ENCODE results near the gene DNAJC22.
A peak's percentile ranks its signal among the peaks of the same experiment; 100 is the strongest.
"Not testable (repeated sequence)": the region's sequence is repeated elsewhere in the genome, so short reads cannot be mapped to it uniquely, and the experiment has no call there.

The DNAJC22 gene

DNA sequence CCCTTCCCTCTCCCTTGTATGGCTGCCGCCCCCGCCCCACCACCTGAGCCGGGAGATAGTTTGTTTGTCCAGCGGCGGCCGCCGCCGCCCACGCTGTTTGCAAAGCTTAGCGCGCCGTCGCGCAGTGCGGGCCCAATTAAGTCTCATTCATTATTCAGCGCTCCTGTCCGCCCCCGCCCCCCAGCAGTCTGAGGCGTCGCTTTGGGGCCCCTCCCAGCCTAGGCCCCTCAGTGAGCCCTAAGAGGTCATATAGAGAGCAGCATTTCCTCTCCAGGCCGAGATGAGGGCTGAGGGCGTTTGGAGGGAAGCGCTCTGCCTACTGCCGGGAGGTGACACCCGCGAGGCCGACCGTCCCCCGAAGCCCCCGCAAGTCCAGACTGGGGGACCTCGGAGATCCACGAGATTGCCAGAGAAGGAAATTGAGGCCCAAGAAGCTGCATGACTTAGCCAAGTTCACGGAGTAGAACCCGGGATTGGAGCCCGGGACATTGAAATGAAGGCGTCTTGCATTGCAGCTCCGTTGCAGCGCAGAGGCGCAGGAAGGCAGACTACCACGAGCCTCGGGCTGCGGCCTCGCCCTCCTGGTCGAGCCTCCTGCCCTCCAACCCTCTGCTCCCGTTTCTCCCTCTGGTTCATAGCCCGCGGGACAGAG is at the start of gene DNAJC22:
TSS of gene DNAJC22 (plus strand) at position 230 of the 652 bp plus-strand sequence. CDS start 1,985 bp downstream, outside the sequence.
- DNase-seq = peak; percentile 54

DNA sequence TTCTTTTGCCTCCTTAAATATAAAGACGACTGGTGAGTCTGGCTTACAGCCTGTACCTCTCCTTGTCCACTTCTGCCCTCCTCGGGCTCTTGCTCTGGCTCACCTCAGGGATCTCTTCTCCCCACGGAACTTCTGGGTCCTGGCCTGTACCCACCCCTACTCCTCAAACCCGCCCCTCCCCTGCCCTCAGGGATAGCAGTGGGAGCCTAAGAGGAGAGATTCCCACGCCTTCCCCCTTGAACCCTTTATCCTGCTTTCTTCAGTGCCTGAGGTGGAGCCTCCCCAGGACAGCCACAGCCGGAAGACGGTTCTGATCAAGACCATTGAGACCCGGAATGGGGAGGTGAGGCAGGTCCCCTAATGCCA is 49.0 kb upstream of the DNAJC22 start:
- no peak for DNase-seq

DNA sequence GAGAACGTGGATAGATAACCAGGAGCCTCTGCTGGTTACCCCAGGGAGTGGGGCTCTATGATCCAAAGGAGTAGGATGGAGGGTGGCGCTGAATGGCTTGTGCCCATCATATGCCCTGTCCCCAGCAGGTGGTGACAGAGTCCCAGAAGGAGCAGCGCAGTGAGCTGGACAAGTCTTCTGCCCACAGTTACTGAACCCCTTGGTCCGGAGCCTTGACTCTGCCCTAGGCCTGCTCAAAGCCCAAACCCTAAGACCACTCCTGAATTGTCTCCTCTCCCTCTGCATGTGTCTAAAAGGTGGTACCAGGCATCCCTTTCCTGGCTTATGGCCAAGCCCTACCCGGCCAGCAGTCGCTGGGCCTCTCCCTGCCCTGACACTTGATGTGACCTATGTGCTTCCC is 48.5 kb upstream of the DNAJC22 start:
- DNase-seq = no peak

DNA sequence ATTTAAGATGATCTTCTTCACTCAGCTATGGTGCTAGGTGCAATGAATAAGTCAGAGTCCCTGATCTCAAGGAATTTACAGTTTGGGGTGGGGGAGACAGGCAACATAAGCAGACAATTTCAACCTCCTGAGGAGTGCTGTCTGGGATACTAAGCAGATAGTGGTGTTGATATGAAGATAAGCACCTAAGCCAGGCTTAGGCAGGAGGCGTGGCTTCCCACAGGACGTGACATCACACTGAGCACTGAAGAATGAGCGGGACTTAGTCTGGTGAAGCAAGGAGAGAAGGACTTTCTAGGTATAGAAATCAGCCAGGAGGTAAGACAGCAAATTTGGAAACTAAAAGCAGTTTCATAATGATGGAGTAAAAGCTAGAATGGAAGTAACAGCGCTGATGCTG is 44.9 kb upstream of the DNAJC22 start:
- DNase-seq = no peak

DNA sequence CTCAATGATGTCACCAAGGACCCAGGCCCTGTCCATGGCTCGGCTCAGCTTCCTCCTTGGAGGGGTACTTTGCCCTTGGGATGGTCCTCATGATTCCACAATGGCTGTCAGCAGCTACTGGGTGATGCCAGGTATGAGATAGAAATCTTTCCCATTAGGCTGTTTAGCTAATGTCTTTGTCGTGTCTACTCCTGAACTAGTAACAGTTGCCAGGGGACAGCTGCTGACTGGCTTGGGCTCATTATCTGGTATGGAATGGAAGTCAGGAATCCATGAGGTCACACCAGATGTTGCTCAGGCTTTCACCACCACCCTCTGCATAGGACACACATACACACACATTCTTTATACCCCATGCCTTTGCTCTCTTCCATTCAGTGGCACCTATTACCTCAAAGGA is 42.5 kb upstream of the DNAJC22 start:
- DNase-seq = no peak

DNA sequence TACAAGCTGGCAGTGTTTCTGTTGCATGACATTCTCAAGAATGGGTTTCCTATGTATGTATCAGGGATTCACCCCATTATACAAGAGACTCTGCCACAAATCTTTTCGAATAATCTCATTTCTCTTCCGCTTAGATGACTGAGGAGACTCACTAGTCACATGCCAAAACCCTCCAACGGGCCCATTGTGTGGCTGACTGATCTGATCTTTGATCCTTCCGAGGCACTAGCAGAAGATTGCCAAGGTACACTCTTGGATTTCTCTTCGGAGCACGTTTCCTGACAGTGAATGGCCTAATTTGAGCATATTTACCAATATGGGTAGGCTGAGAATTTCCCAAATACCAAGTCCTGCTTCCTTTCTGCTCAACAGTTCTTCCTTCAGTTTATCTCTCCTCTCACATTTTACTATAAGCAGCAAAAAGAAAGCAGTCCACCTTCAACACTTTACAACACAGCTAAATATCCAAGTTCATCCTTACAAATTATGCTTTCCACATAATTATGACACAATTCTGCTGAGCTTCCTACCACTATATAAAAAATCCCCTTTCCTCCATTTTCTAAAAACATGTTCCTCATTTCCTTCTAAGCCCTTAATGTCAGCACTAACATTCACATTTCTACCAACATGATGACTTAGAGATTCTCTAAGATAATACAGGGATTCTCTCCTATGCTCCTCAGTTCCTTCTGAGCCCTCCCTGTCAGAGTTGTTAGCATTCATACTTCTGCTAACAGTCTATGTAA is 40.8 kb upstream of the DNAJC22 start:
- DNase-seq = no peak

DNA sequence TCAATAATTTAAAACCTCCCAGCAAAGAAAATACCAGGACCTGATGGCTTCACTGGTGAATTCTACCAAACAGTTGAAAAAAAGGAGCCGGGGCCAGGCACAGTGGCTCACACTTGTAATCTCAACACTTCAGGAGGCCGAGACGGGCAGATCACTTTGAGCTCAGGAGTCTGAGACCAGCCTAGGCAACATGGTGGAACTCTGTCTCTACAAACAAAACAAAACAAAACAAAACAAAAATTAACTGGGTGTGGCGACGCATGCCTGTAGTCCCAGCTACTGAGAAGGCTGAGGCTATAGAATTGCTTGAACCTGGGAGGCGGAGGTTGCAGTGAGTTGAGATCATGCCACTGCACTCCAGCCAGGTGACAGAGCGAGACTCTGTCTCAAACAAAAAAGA is 37.3 kb upstream of the DNAJC22 start:
- no peak for DNase-seq

DNA sequence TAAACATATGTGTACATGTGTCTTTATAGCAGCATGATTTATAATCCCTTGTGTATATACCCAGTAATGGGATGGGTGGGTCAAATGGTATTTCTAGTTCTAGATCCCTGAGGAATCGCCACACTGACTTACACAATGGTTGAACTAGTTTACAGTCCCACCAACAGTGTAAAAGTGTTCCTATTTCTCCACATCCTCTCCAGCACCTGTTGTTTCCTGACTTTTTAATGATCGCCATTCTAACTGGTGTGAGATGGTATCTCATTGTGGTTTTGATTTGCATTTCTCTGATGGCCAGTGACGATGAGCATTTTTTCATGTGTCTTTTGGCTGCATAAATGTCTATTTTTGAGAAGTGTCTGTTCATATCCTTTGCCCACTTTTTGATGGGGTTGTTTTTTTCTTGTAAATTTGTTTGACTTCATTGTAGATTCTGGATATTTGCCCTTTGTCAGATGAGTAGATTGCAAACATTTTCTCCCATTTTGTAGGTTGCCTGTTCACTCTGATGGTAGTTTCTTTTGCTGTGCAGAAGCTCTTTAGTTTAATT is 36.2 kb upstream of the DNAJC22 start:
- DNase-seq = not testable (repeated sequence)

DNA sequence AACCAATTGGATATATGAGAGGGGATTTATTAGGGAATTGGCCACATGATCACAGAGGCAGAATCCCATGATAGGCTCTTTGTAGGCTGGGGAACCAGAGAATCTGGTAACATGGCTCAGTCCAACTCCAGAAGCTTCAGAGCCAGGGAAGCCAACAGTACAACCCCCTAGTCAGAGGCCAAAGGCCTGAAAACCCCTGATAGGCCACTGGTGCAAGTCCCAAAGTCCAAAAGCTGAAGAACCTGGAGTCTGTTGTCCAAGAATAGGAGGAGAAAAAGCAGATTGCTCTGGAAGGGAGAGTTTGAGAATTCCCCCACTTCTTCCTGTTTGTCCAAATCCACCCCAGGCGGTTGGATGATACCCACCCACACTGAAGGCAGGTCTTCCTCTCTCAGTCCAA is 31.9 kb upstream of the DNAJC22 start:
- DNase-seq = no peak

DNA sequence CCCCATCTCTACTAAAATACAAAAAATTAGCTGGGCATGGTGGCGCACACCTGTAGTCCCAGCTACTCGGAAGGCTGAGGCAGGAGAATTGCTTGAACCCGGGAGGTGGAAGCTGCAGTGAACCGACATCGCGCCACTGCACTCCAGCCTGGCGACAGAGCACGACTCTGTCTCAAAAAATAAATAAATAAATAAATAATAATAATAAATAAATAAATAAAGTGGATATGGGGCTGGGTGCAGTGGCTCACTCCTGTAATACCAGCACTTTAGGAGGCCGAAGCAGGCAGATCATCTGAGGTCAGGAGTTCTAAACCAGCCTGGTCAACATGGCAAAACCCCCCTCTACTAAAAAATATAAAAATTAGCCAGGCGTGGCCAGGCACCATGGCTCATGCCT is 29.6 kb upstream of the DNAJC22 start:
- not testable (repeated sequence) for DNase-seq

DNA sequence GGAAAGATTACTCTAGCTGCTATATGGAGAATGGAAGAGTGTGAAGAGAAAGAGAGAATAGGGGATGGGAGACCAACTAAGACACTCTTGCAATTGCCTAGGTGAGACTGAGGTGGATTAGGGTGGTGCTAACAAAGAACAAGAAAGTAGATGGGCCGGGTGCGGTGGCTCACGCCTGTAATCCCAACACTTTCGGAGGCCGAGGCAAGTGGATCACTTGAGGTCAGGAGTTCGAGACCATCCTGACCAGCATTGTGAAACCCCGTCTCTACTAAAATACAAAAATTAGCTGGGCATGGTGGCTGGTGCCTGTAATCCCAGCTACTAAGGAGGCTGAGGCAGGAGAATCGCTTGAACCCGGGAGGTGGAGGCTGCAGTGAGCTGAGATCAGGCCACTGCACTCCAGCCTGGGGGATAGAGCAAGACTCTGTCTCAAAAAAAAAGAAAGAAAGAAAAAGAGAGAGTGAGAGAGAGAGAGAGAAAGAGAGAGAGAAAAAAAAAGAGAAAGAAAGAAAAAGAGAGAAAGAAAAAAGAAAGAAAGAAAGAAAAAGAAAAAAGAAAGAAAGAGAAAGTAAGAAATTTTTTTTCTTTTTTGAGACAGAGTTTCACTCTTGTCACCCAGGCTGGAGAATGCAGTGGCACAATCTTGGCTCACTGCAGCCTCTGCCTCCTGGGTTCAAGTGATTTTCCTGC is 26.1 kb upstream of the DNAJC22 start:
- DNase-seq = not testable (repeated sequence)

DNA sequence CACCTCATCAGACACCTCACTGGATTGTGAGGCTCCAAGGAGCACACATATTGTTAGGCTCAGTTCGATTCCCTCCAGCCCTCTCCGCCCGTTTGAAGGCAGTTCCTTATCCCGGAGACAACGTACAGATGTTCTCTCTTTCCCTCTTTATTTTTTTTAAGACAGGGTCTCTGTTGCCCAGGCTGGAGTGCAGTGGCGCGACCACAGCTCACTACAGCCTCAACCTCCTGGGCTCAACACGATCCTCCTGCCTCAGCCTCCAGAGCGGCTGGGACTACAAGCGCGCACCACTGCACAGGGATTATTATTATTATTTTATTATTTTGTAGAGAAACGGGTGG is 24.4 kb upstream of the DNAJC22 start:
- DNase-seq = no peak

DNA sequence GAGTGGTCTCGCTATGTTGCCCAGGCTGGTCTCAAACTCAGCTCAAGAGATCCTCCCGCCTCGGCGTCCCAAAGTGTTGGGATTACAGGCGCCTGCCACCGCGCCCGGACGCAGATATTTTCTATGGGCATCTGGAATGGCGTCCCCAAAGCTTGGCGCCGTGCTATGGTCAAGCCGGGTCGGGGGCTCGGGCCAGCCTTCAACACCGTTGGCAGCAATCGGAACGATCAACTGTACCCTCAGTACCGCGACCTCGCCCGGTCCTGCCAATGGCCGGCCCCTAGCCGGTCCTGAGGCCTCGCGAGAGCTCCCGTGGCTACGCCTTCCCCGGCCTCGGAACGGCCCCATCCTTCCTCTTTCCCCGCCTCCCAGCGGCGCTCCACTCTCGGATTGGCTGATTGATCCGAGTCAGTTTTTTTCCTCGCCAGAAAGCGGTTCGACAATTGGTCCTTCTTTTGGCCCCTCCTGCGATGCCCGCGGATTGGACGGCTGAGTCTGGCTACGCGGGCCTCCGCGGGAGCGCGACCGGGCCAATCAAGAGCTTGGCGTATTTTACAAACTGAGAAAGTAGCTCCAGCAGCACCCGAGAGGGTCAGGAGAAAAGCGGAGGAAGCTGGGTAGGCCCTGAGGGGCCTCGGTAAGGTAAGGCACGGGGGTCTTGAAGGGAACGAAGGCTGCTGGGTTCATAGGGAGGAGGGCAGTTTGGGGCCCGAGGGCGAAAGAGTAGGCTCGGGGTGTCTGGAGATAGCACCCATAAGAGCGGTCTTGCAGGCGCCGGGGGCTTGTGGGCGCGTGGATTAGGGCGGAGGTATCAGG is 23.8 kb upstream of the DNAJC22 start, which contains the start of gene TROAP:
TSS of gene TROAP (plus strand) at position 548 of the 816 bp plus-strand sequence. CDS start 354 bp downstream, outside the sequence.
- peak; percentile 98 for DNase-seq

DNA sequence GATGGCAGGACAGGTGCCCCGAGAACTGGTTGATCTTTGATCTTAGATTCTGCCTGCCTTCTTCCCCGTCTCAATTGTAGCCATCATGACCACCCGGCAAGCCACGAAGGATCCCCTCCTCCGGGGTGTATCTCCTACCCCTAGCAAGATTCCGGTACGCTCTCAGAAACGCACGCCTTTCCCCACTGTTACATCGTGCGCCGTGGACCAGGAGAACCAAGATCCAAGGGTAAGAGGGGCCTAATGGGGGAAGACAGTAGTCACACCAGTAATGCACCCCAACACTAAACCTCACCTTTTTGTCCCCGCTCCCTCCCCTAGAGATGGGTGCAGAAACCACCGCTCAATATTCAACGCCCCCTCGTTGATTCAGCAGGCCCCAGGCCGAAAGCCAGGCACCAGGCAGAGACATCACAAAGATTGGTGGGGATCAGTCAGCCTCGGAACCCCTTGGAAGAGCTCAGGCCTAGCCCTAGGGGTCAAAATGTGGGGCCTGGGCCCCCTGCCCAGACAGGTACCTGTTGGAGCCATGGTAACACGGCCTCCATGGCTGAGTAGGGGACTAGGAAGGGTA is 23.1 kb upstream of the DNAJC22 start:
- no peak for DNase-seq

DNA sequence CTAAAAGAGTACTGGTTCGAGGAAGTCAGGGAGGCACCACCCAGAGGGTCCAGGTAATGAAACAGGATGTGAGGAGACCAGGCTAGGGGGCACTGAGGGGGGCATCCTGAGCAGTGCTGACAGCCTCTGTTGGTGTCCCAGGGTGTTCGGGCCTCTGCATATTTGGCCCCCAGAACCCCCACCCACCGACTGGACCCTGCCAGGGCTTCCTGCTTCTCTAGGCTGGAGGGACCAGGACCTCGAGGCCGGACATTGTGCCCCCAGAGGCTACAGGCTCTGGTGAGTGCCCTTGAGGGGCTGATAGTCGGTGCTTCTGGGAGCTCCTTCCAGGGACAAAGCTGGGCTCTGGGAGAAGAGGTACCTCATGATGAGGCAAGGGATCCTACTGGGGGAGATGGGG is 21.1 kb upstream of the DNAJC22 start:
- no peak for DNase-seq

DNA sequence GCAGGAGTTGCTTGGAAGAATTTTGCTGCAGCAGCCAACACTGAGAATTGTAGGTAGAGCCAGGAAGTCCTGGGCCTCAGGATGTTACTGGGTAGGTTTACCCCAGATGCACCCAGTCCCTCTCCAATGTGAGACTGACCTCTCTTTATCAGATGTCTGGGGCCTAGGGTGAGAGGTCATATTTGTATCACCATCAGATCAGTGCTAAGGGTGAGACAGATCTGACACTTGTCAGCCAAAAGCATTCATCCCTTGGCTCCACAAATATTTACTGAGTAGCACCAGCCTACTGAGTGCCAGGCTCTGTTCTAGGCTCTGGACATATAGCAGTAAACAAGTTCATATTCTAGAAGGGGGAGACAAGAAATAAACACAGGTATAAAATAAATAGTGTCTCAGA is 19.3 kb upstream of the DNAJC22 start:
- DNase-seq = no peak

DNA sequence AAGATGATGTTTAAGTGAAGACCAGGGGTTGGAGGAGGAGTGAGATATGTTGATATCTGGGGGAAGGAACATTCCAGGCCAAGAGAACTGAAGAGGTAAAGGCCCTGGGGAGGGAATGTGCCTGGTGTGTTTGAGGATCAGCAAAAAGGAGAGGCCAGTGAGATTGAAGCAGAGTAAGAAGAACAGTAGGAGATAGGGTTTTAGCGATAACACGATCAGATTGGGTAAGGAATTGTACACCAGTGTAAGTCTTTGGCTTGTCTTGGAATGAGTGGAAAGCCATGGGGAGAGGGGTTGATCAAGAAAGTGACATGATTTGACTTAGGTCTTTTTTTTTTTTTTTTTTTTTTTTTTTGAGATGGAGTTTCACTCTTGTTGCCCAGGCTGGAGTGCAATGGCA is 18.8 kb upstream of the DNAJC22 start:
- no peak for DNase-seq

DNA sequence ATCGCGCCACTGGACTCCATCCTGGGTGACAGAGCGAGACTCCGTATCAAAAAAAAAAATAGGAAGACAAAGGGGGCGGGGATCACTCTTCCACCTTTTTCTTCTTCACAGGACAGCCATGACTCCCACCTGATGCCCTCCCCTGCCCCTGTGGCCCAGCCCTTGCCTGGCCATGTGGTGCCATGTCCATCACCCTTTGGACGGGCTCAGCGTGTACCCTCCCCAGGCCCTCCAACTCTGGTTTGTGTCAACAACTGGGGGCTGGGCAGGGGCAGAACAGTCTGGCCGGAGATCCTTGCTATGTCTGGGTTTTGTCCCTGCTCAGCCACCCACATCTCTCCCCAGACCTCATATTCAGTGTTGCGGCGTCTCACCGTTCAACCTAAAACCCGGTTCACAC is 17.9 kb upstream of the DNAJC22 start:
- DNase-seq = no peak

DNA sequence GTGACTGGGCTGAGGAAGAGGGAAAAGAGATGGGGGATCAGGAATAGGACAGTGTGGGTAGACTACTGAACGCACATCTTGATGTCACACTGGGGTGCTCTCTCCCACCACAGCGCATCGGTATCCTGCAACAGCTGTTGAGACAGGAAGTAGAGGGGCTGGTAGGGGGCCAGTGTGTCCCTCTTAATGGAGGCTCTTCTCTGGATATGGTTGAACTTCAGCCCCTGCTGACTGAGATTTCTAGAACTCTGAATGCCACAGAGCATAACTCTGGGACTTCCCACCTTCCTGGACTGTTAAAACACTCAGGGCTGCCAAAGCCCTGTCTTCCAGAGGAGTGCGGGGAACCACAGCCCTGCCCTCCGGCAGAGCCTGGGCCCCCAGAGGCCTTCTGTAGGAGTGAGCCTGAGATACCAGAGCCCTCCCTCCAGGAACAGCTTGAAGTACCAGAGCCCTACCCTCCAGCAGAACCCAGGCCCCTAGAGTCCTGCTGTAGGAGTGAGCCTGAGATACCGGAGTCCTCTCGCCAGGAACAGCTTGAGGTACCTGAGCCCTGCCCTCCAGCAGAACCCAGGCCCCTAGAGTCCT is 16.6 kb upstream of the DNAJC22 start:
- no peak for DNase-seq

DNA sequence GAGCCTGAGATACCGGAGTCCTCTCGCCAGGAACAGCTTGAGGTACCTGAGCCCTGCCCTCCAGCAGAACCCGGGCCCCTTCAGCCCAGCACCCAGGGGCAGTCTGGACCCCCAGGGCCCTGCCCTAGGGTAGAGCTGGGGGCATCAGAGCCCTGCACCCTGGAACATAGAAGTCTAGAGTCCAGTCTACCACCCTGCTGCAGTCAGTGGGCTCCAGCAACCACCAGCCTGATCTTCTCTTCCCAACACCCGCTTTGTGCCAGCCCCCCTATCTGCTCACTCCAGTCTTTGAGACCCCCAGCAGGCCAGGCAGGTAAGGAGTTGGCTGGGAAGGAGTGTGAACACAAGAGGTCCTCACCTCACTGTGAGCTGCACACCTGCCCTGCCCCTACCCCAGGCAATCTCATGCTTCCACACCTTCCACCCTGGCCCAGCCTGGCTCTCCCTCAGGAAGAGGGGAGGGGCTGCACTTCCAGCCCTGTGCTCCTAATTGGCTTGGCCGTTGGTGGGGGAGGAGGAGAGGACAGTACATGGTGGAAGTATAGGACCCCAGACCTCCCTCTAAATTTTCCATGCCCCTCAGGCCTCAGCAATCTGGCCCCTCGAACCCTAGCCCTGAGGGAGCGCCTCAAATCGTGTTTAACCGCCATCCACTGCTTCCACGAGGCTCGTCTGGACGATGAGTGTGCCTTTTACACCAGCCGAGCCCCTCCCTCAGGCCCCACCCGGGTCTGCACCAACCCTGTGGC is 15.9 kb upstream of the DNAJC22 start:
- no peak for DNase-seq
